CD4-positive, alpha-beta T cell treated with Interleukin-17A for 4 hours (primary cell): ENCODE data around the gene EIF4A3.
A peak's percentile ranks its signal among the peaks of the same experiment; 100 is the strongest.

Experiments used
- DNase-seq: peaks from one replicate; pipeline ENCODE4 v3.0.0-alpha.2; 2020; ENCODE audit warnings: mixed read lengths

Gene EIF4A3

GRCh38 chr17:80147035-80147822 lies at the start of gene EIF4A3:
EIF4A3 (minus strand) TSS chr17:80147128; CDS start chr17:80146961, 167 bp downstream.
- peak; percentile 96 for DNase-seq

- no peak for DNase-seq
Observed at GRCh38 chr17:80196652-80197051, 49.7 kb upstream of the EIF4A3 start.

- peak; percentile 71 for DNase-seq
Observed at GRCh38 chr17:80195671-80196529, 49.0 kb upstream of the EIF4A3 start.

- DNase-seq: no peak
Observed at GRCh38 chr17:80195141-80195540, 48.2 kb upstream of the EIF4A3 start.

DNA sequence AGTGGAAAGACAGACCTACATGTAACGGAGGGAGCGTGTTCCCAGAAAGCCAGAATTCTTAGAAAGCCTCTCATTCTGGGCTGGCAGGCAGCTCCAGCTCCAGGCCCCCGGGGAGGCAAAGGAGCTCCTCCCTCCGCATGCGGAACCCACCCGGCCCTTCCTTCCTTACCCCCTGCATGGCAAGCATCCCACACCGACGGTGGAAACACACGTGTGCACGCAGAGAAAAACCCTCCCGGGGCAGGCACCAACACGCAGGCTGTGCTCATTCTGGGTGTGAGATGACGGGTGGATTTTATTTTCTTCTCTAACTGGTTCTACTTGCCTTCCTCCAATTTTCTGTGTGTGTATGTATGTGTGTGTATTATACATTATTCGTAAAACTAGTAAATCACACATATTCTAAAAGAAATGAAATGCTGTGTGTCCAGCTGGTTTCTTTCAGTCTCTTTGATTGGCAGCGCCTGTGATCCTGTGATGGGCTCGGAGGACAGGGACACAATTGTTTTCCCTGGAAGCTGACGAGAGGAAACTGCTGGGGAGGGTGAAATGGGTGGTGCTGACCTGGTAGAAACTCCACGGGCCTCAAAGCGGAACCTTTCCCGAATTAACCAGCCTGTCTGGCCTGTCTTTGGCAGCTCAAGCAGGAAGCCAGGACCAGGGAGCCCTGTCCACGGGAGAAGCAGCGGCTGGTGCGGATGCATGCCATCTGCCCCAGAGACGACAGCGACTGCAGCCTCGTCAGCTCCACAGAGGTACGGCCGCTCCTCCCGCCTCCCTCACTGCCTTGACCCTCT lies 45.1 kb upstream of the EIF4A3 start:
- DNase-seq: no peak

GRCh38 chr17:80191192-80191591 lies 44.3 kb upstream of the EIF4A3 start:
- DNase-seq: no peak

DNA sequence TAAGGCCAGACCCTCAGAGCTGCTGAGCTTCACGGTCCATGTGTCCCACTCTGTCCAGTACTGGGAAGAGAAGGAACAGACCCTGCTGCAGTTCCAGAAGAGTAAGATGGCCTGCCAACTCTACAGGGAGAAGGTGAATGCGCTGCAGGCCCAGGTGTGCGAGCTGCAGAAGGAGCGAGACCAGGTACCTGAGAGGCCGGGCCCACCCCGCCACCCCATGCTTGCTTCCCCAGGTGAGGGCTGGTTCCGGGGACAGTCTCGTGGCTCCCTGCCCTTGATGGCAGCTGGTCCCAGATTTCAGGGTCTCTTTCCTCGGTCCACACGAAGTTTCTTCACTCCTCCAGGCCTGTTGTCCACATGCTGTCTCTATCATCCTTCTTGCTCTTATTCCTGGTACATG lies 43.8 kb upstream of the EIF4A3 start:
- no peak for DNase-seq

- no peak for DNase-seq
Observed at GRCh38 chr17:80189611-80190010, 42.7 kb upstream of the EIF4A3 start.

- no peak for DNase-seq
Observed at GRCh38 chr17:80187515-80187941, 40.6 kb upstream of the EIF4A3 start.

- DNase-seq: no peak
Observed at GRCh38 chr17:80187090-80187489, 40.2 kb upstream of the EIF4A3 start.

DNA sequence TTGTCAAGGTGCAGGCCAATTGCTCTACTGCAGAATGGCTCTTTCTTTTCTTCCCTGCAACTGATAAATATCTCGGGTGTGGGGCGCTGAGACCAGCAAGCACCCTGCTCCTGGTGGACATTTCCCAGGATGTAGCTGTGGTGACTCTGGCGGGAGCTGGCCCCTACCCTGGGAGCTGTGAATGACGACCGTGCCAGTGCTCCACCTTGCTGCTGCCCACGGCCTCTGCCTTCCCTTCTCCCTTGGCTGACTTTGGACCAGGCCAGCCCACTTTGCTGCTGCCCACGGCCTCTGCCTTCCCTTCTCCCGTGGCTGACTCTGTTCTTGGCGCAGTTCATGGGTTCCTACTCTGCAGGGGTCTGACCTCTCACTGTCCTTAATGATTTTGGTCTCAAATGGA lies 39.0 kb upstream of the EIF4A3 start:
- DNase-seq: no peak

DNA sequence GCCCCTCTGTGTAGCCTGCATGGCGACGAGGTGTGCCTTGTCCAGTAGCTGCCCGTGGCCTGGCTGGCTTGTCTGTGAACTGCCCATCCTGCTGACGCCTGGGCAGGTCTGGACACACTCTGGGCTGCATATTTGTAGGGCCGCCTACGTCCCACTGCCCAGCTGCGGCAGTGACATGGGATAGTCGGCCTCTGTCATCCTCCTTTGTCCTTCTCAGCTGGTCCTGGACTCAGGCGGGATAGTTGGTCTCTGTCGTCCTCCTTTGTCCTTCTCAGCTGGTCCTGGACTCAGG lies 37.4 kb upstream of the EIF4A3 start:
- DNase-seq: no peak

DNA sequence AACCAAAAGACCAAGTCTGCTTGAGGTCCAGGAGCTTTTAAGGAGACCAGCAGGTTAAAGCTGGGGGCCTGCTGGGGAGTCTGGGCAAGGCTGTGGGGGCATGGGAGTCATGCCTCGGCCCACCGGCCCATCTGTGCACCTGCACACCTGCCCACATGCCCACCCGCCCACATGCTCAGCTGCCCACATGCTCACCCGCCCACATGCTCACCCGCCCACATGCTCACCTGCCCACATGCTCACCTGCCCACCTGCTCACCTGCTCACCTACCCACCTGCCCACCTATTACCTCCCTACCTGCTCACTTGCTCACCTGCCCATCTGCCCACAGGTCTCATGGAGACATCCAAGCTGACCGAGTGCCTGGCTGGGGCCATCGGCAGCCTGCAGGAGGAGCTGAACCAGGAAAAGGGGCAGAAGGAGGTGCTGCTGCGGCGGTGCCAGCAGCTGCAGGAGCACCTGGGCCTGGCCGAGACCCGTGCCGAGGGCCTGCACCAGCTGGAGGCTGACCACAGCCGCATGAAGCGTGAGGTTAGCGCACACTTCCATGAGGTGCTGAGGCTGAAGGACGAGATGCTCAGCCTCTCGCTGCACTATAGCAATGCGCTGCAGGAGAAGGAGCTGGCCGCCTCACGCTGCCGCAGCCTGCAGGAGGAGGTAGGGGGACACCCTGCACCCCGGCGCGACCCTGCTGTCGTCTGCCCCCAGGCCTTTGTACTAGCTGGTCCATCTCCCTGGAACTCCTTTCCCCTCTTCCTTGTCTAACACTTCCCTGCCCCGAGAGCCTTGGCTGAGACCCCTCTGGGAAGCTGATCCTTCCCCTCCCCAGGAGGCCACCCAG lies 36.9 kb upstream of the EIF4A3 start:
- DNase-seq: no peak

DNA sequence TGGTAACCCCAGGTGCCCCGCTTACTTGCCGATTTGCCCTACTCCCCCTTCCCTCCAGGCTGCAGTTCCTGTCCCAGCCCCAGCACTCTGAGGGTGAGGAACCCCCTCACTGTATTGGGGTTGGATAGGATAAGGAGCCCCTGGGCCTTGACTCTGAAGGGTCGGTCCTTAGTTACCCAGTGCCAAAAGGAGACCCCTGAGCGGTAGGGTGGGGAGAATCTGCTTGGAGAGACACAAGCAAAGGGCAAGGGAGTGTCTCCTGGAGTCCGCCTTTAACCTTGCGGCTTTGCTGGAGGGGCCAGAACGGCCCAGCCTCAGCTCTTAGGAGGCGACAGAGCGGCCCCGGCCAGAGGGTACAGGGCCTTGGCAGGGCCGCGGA lies 35.9 kb upstream of the EIF4A3 start:
- no peak for DNase-seq

- DNase-seq: no peak
Observed at GRCh38 chr17:80182118-80182844, 35.4 kb upstream of the EIF4A3 start.

DNA sequence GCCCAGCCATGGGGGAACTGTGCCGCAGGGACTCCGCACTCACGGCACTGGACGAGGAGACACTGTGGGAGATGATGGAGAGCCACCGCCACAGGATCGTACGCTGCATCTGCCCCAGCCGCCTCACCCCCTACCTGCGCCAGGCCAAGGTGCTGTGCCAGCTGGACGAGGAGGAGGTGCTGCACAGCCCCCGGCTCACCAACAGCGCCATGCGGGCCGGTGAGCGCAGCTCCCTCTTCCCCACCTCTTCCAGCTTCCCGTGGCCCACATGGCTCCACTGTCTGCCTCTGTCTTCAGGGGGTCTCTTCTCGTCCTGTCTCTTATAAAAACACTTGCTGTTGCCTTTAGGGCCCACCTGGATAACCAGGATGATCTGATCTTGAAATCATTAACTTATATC lies 34.5 kb upstream of the EIF4A3 start:
- DNase-seq: no peak

GRCh38 chr17:80180192-80180591 lies 33.3 kb upstream of the EIF4A3 start:
- DNase-seq: no peak

- DNase-seq: no peak
Observed at GRCh38 chr17:80177986-80178595, 31.2 kb upstream of the EIF4A3 start.

DNA sequence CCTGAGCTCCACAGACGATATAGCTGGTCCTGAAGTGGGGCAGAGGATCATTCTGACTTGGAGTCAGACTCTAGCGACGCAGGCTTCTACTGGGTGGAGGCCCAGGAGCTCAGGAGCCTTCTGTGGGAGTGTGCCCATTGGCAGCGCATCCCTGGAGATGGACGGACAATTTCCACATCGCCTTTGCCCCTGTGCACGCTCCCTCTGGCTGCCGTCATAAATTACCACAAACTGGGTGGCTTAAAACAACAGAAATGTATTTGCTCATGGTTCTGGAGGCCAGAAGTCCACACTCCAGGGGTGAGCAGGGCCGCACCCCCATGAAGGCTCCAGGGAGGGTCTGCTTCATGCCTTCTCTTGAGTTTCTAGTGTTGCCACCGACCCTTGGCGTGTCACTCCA lies 29.8 kb upstream of the EIF4A3 start:
- no peak for DNase-seq

DNA sequence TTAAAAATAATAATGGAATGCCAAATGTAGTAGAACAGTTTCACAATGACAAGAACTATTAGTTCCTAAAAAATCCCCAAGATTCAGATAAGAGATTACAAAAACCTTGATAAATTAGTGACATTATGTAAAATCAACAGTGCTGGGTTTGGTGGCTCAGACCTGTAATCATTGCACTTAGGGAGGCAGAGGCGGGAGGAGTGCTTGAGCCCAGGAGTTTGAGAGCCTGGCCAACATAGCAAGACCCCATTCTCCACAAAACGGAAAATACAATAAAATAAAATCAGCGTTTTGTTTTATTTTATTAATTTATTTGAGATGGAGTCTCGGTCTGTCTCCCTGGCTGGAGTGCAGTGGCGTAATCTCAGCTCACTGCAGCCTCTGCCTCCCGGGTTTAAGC lies 27.0 kb upstream of the EIF4A3 start:
- no peak for DNase-seq

- DNase-seq: no peak
Observed at GRCh38 chr17:80173126-80173525, 26.2 kb upstream of the EIF4A3 start.
